D721Med (cell line): ENCODE measurements around the gene NOTUM.

Experiments
- DNase-seq: peaks from one replicate; pipeline ENCODE4 v3.0.0; 2011; ENCODE audit warnings: low spot score; ENCODE audit not compliant: insufficient read length
- FAIRE-seq: peaks from 2 replicates; lab custom pipeline; 2011; peaks lifted over from hg19 to GRCh38; lab: Jason Lieb, UNC
- CTCF ChIP-seq: IDR thresholded peaks from 2 replicates; pipeline ENCODE4 v1.5.1; 2012; ENCODE audit warnings: mild to moderate bottlenecking, control low read depth; ENCODE audit not compliant: insufficient read depth; ENCODE audit errors: missing control alignments

NOTUM gene

GRCh38 chr17:81909966-81910839 lies 50.8 kb downstream of the NOTUM start:
- no peak for TF ChIP-seq CTCF
- DNase-seq (no peak), FAIRE-seq (no peak)

- TF ChIP-seq CTCF, result no peak
- FAIRE-seq (no peak), DNase-seq (no peak)
Measured at GRCh38 chr17:81909231-81909630, 51.8 kb downstream of the NOTUM start.

GRCh38 chr17:81908793-81909192 lies 52.2 kb downstream of the NOTUM start:
- TF ChIP-seq CTCF, result no peak
- FAIRE-seq (no peak), DNase-seq (no peak)

- FAIRE-seq, result no peak
- DNase-seq, result no peak
- peak; percentile 13 for TF ChIP-seq CTCF
Measured at GRCh38 chr17:81907219-81908145, 53.5 kb downstream of the NOTUM start.

- no peak for DNase-seq
- TF ChIP-seq CTCF, result peak; percentile 37
- FAIRE-seq, result no peak
Measured at GRCh38 chr17:81906476-81907218, 54.3 kb downstream of the NOTUM start.

- DNase-seq (no peak), FAIRE-seq (no peak)
- no peak for TF ChIP-seq CTCF
Measured at GRCh38 chr17:81905993-81906392, 55.0 kb downstream of the NOTUM start.
